B cell (primary cell): ENCODE measurements around the gene VWA7.

Source experiments
- EZH2 ChIP-seq: IDR thresholded peaks from 2 replicates; pipeline ENCODE4 v1.6.1; 2012; ENCODE audit warnings: borderline replicate concordance, low read depth, mild to moderate bottlenecking, moderate library complexity, low read length; ENCODE audit not compliant: insufficient read depth, poor library complexity, severe bottlenecking
- TF ChIP-seq, protein P1 (sequence below): fragments of 200-600 bp; IDR thresholded peaks from one replicate; pipeline ENCODE4 v1.8.0; 2022; ENCODE audit warnings: antibody characterized with exemption, mild to moderate bottlenecking

DNA sequence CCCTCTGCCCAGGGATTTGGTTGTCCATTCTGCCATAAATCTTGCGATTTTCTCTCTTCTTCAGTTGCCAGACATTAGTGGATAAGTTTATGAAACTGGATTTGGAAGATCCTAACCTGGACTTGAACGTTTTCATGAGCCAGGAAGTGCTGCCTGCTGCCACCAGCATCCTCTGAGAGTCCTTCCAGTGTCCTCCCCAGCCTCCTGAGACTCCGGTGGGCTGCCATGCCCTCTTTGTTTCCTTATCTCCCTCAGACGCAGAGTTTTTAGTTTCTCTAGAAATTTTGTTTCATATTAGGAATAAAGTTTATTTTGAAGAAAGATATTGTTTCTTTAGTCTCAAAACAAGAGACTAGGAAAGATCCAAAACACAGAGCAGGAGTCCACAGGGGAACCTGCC, 14.8 kb downstream of the VWA7 start, which contains the start of gene SAPCD1:
- TF ChIP-seq, protein P1, sequence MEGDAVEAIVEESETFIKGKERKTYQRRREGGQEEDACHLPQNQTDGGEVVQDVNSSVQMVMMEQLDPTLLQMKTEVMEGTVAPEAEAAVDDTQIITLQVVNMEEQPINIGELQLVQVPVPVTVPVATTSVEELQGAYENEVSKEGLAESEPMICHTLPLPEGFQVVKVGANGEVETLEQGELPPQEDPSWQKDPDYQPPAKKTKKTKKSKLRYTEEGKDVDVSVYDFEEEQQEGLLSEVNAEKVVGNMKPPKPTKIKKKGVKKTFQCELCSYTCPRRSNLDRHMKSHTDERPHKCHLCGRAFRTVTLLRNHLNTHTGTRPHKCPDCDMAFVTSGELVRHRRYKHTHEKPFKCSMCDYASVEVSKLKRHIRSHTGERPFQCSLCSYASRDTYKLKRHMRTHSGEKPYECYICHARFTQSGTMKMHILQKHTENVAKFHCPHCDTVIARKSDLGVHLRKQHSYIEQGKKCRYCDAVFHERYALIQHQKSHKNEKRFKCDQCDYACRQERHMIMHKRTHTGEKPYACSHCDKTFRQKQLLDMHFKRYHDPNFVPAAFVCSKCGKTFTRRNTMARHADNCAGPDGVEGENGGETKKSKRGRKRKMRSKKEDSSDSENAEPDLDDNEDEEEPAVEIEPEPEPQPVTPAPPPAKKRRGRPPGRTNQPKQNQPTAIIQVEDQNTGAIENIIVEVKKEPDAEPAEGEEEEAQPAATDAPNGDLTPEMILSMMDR = no peak
- TF ChIP-seq EZH2 = no peak
